Activated CD4-positive, CD25-positive, alpha-beta regulatory T cell treated with anti-CD3 and anti-CD28 coated beads, Interleukin-2, amount 50 U/mL, for 24 hours (primary cell): ENCODE results near the gene CUX1.

Source experiments
- ATAC-seq, 2 donors: fragments of 150-1000 bp; cut with Tn5 transposase; one replicate each; pipeline ENCODE4 v1.10.0; 2021; ENCODE audit warnings: mild to moderate bottlenecking in 1 of 2, moderate library complexity in 1 of 2

CUX1 gene

DNA sequence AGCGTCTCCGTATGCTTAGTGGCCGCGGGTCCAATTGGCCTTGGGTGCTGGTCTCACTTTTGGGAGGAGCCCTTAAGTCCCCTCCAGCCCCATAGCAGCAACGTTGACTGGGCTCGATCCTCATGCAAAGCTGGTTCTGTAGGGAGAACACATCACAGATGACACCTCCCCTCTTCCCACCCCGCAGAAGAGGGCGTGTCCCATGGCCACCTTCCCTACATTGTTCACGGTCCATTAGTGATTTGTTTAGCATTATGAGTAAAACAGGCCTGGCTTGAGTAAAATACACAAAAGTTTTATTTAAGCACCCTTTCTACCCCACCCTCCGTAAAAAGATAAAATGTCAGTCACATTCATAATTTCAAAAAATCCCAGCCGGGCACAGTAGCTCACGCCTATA is 380.2 kb downstream of the CUX1 start:
- ATAC-seq: no peak

DNA sequence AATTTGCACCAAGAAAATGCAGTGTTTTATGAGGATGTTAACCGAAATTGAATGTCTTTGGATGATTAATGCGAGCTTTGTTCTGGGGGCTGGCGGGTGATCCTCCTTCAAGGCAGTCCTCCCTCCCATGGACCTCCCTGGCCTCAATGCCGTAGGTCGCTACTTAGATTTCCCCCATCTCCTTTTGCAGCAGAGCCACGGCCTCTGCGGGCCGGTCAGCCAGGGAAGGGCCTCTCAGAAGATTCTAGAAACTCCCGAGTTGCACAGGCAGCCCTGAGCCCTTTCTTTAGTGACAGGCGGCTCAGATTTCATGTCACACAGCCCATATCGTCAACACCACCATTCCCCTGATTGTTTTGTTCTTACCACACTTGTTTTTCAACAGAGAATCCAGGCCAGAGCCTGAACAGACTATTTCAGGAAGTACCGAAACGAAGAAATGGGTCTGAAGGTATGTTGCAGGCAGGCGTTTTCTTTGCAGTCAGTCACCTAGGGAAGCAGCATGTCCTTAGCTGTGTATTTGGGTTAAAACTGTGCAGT is 381.1 kb downstream of the CUX1 start:
- ATAC-seq: no peak

DNA sequence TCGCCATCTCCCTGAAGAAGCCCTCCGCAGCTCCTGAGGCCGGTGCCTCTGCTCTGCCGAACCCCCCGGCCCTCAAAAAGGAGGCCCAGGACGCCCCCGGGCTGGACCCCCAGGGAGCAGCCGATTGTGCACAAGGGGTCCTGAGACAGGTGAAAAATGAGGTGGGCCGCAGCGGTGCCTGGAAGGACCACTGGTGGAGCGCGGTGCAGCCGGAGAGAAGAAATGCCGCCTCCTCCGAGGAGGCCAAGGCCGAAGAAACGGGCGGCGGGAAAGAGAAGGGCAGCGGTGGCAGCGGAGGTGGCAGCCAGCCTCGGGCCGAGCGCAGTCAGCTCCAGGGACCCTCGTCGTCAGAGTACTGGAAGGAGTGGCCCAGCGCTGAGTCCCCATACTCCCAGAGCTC is 384.1 kb downstream of the CUX1 start:
- no peak for ATAC-seq

DNA sequence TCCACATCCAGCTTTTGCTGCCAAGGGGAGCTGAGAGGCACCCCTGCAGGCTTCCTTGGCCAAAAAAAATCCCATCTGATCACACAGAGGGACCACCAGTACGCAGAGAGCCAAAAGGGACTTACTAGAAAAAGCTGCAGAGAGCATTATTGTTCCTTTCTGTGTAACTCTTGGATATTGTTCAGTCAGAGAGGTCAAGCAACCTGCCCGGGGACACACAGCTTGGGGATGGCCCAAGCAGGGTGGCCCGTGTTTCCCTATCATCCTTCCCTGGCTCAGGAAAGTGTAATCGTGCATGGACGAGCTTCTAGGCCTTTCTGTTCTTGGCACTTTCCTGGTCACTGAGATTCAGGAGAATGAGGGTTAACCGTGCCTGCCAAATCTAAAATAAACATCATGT is 385.1 kb downstream of the CUX1 start:
- ATAC-seq: no peak

DNA sequence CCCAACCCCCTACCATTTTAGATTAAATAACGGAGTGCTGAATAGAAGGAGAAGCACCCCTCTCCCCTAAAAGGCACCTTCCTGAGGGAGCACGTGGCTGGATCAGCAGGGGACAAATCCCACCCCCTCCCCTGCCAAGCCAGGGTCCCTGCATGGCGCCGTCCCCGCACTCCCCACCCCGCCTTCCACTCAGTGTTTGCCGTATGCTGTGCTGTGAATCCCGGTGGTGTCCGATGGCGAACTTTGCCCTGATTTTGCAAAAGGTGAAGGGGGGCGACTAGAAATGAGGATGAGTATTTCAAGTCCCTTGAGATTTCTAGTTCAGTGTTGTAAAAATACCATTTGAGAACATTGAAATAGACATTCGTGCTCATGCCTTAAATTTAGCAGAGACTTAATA is 385.8 kb downstream of the CUX1 start:
- no peak for ATAC-seq

DNA sequence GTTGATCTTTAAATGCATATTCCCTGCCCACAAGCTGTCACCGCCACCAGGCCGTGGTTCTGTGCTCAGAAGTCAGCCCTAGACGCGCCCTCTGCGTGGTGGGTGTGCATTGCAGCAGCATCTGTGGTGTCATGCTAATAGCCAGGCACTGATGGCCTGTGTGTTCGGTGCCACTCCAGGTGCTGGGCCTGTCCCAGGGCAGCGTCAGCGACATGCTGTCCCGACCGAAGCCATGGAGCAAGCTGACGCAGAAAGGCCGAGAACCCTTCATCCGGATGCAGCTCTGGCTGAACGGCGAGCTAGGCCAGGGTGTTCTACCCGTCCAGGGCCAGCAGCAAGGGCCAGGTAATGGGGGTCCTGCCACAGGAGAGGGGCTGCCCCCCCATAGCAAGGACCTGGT is 386.8 kb downstream of the CUX1 start:
- no peak for ATAC-seq

DNA sequence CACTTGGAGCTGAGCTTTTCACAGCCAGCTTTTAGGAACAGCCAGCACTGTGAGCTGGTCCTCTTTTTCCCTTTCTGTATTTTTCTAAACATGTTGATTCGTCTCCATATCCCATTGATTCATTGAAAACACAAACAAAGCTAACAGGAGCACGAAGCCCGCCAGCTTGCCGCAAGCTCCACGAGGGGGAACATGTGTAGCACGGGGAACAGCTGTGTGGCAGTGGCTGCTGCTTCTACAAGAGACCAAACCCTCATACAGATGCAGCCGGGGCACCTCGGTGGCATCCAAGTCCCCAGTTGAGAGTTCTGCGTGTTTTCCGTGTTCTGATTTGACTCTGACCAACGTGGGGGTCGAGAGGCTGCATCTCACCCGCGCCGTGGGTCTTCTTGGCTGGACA is 388.5 kb downstream of the CUX1 start:
- no peak for ATAC-seq

DNA sequence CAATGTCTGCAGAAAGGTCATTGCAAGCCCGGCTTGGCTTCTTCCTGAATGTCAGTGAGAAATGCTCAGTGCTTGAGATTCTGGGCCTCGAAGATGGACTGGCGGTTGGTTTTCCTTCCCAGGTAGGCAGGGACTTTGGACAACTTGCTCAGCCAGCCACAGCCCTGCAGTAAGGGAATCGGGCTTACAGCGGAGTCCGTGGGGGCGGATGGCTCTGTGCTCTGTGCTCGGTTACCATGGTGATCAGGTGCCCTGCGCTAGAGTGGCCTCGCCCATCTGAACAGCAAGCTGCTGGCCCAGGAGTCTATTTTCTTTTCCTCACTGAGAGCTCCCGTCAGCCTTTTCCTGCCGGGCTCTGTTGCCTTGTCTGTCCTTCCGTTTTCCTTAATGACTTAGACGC is 391.4 kb downstream of the CUX1 start:
- no peak for ATAC-seq

DNA sequence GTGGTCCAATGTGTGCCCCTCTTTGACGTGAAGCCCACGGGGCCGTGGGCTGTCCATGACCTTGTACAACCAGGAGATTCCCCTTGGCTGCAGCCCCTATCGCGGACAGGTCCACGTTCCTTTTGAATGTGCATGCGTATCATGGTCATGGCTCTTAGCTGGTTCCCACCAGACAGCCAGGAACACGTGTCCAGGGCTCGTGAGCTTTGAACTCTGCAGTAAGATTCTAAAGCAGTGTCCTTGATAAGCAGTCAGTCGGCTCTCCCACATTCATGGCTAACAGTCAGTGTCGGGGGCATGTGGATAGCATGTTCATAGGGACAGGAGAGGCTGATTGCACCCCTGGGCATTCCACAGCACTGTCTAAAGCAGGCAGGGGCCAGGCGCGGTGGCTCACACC is 393.4 kb downstream of the CUX1 start:
- ATAC-seq: no peak

DNA sequence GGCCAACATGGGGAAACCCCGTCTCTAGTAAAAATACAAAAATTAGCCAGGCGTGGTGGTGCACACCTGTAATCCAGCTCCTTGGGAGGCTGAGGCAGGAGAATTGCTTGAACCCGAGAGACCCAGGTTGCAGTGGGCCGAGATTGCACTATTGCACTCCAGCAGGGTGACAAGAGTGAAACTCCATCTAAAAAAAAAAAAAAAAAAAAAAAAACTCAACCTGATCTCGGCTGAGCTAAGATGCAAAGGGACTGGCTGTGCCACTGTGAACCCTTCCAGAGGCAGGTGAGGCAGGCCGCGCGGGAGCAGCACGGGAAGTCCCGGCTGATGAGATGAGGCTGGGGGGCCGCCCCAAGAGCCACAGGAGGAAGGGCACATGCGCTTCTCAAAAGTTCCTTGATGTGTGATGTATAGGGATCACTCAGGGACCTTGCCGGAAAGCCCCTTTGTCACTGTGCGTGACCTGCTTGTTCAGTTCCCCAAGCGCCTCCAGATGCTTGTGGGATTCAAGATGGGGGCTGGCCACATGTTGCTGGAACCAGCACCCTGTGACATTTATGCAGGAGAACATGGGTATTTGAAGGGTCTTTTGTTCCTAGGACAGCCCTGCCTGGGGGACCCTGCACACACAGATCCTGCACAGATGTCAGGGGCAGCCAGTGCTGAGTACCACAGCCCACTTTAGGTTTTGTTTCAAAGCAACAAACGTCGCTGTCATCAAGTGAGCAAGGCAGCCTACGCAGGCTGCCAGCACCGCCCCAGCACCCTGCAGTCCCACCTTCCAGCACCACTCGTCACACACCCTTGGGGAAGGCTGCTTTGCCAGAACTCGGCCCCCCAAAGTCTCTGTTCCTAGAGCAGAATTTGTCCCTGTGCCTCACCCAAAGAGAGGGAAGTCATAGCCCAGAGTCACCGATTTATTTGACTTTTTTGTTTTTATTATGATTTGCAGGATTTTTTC is 394.4 kb downstream of the CUX1 start:
- peak; percentile 38 to 64 for ATAC-seq

DNA sequence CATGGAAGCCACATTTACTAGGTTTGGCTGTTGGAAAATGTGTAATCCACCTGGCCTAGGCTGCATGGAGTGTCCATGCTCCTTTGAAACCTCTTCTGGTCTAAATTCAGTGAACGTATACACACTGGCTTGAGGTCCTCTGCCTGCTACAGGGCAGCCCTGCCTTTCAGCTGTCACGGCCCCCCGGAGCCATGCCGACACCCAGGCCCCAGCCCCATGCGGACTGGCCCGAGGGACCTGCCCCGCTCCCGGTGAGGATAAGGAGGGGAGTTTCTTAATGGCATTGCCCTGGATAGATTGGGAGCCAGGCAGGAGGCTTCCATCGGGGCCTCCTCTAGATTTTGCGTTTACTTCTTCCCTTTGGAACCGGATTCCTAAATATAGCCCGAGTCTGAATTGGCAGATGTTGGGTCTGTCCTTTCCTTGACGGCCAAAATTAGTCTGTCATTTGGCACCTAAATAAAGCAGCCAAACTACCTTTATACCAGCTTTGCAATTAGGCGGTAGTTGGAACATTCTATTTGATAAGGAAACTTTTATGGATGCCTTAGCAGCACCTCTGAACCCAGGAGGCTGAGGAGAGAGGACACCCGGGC is 397.1 kb downstream of the CUX1 start:
- no peak for ATAC-seq

DNA sequence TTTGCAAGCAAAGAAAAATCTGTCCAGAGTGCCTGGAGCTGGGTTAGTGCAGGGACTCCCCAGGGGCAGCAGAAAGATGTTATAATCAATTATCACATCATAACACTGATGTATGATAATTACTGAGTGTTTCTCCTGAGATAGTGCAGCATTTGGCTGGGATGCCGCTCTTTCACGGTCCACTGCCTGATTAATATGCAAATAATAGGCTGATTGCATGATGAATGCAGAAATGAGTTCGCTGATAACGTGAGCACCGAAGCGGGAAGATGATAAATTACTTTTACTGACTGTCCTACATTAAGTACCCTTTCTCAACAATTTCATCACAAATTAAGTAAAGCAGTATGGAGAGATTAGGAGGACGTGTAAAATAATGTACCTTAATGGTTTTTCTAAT is 397.8 kb downstream of the CUX1 start:
- no peak for ATAC-seq

DNA sequence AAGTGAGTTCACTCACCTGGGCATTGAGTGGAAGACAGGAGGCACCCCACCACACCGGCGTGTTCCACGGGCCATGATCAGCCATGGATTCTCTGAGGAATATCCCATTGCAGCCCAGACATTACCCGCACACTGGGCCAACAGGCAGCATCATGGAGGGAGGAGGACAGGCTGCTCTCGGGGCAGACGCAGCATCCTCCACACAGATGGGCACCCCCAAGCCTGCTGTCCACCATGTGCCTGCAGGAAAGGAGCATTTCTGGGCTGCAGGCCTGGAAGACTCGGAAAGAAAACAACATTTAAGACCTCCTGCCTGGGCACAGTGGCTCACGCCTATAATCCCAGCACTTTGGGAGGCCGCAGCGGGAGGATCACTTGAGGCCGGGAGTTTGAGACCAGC is 398.3 kb downstream of the CUX1 start:
- no peak for ATAC-seq

DNA sequence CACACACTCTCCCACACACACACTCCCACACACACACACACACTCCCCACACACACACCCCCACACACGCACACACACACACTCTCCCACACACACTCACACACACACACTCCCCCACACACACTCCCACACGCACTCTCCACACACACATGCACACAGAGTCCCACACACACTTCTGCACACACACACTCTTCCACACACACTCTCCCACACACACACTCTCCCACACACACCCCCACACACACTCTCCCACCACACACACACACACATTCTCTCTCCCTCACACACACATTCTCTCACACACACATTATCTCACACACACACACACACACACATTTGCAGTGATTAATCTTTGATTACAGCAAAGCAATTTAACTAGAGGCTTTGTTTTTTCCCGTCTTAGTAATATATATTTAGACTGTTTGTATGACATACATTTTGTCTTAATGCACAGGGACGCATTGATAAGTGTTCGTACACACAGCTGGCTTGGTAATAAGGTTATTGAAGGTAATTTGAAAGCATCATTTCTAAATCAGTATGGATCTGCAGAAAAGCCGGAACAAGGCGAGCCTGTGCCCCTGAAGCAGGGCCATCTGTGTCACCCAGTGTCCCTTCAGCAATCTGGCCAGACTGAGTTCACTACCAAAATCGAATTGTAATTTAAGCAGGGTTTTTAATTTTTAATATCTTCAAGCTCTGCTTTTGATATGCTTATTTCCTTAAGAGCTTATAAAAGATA is 399.3 kb downstream of the CUX1 start:
- ATAC-seq: no peak

DNA sequence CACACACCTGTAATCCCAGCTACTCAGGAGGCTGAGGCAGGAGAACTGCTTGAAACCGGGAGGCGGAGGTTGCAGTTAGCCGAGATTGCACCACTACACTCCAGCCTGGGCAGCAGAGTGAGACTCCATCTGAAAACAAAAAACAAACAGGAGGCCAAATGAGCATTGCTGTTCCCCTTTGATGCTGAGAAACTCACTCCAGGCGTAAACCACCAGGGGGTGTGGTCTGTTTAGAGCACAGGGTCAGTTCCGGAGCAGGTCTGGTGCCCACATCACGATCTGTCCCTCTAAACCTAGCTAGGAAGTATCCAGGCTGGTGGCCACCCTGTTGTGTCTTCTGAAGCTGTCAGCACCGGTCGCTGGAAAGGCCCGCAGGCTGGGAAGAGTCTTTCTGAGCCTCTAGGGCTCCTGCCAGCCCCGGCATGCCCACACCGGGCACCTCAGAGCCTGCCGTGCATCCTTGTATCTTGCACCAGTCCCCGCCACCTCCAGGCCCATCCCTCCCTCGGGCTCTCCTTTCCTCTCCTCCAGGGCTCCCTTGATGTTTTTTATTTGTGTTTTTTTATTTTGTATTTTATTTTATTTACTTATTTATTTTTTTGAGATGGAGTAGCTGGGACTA is 402.9 kb downstream of the CUX1 start:
- ATAC-seq: no peak

DNA sequence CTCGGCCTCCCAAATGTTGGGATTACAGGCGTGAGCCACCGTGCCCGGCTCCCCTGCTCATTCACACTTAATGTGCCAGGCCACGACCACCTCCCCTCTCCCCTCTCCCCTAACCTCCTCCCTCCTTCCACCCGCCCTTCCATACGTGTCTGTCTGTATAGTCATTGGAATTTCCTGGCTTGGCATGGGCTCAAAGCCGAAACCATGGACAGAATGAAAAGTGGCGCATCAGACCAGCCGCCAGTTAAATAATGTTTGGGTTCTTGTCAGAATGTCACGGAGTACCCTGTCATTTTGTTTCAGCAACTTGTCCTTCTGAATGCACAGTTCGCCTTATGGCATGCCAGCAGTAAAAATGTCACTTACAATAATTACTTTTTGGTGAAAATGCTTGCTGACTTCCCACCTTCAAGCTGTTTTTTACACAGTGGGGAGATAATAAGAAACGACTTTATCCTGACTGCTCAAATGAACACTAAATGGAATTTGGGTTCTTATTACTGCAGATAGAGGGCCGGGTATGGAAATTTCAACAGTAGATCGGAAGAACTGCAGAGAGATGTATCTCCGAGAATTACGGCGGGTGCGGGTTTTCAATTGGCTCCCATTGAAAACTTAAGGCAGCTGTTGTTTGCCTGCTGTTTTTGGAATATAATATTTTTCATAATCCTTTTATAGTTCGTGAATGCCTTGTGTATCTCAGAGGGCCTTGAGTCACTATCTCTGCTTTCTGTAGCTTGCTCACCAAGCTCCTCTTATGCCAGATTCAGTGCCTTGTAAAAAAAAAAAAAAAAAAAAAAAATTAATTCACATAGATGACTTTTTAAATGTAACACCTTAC is 403.8 kb downstream of the CUX1 start:
- ATAC-seq: no peak

DNA sequence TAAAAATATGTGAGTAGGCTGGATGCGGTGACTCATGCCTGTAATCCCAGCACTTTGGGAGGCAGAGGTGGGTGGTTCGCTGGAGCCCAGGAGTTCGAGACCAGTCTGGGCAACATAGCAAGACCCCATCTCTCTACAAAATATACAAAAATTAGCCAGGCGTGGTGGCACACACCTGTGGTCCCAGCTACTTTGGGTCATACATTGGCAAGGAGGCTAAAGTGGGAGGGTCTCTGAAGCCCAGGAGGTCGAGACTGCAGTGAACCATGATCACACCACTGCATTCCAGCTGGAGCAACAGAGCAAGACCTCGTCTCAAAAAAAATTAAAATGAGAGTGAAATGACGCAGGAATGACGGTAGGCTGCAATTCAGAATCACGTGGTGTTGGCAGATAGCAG is 404.5 kb downstream of the CUX1 start:
- no peak for ATAC-seq

DNA sequence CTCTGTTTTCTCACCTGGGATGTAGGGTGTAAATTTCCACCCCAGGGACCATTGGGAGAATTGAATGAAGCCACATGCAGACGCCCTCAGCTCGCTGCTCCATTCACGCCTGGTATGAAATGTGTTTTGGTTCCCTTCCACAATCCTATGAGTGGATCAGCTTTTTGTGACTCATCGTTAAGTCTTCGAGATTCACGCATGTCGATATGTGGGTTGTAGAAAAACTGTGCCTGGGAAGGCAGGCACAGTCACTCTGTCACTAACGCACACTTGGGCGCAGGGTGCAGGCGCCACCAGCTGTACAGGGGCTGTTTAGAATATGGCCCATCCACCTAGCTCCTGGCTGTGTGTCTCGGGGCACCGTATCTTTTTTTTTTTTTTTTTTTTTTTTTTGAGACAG is 405.0 kb downstream of the CUX1 start:
- ATAC-seq: no peak

DNA sequence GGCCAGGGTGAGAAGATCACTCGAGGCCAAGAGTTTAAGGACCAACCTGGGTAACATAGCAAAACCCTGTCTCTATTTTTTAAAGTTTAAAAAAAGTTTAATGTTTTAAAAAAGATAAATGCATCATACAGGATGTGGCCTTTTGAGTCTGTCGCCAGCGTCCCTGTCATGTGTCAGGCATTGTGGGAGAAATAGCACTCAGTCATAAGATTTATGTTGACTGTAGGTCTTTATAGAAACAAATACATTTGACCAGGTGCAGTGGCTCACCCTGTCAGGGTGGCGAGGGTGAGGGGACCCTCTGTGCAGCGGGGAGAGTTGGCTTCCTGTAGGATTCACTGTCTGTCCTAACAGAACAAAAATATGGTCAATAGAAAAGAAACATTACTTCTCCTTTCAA is 405.8 kb downstream of the CUX1 start:
- ATAC-seq: no peak

DNA sequence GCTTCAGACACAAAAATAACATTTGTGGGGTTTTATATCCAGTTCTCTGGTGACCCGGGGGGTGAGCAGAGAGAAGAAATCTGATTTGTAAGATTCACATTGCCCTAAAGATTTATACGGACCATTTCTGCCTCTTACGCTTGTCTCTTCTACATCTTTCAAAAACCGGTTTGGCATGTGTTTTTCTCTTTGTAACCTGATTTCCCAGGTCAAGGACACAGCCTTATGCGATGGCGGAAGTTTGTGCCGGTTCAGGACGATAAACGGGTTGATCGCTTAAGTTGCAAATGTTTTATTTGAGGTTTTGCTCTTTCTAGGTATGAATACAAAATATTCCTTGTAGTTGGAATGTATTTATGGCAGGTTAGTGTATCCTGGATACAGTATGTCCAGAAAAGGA is 407.6 kb downstream of the CUX1 start:
- no peak for ATAC-seq

DNA sequence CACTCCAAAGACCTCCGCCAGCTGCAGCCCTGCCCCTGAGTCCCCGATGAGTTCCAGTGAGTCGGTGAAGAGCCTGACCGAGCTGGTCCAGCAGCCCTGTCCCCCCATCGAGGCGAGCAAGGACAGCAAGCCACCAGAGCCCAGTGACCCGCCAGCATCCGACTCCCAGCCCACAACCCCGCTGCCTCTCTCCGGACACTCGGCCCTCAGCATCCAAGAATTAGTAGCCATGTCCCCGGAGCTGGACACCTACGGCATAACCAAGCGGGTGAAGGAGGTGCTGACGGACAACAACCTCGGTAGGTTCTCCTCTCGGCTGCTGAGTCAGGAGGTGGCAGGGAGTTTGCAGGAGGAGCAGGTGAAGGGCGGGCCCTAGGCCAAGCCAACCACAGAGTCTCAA is 409.9 kb downstream of the CUX1 start:
- no peak for ATAC-seq

DNA sequence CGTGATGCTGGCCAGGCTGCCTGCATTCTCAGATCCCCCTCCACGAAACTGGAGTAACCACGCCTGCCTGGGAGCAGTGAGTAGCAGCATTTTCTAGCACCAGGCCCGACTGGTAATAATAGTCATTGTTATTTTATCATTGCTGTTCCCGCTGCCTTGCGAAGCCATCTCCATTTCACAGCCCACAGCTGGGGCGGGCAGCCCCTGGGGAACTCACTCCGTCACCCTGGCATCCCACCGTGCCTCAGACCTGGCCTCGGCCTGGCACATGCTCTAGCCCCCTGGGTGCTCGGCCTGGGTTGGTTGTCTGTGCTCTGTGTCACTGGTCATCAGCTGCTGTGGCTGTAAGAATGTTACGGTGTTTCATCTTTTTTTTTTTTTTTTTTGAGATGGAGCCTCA is 411.5 kb downstream of the CUX1 start:
- no peak for ATAC-seq
